ENCODE results near the gene HNRNPD.
"Not testable (repeated sequence)": the region's sequence is repeated elsewhere in the genome, so short reads cannot be mapped to it uniquely, and the experiment has no call there.

Gene HNRNPD, protein sequence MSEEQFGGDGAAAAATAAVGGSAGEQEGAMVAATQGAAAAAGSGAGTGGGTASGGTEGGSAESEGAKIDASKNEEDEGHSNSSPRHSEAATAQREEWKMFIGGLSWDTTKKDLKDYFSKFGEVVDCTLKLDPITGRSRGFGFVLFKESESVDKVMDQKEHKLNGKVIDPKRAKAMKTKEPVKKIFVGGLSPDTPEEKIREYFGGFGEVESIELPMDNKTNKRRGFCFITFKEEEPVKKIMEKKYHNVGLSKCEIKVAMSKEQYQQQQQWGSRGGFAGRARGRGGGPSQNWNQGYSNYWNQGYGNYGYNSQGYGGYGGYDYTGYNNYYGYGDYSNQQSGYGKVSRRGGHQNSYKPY

DNA sequence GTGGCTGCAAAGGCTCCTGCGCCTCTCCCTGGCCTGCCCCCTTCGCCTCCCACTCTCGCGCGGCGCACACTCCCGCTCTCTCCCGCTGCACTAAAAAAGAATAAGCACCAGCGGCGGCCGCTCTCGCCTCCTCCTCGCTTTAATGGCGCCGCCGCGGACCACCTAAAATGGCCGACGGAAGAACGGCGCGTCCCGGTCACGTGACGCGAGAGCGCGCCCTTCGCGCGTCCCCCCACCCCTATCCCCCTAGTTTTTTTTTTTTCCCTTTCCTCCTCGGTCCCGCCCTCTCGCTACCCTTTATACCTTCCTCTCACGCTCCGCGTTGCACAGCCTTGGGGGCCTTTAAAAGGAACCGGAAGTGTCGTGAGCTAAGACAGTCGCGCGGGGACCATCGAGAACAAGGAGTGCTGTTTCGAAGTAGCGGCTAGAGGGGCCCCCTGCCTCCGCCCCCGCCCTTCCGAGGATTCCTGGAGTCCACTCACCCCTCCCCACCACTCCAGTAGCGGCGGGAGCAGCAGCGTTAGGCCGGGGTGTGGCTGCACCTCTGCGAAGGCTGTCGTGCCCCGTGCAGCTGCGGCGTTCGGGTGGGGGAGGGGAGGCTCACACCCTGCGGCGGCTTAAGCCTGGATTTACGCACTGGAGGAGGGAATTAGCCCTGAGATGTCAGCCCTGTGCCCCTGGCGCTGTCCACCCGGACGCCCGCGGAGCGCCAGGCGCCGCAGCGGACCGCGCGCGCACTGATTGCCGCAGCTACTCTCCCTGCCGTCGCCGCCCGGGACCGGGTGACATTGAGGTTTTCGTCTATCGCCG, at the start of gene HNRNPD:
HNRNPD (minus strand) TSS at position 176 of the 810 bp plus-strand sequence. CDS start 313 bp downstream, outside the sequence.
- DNase-seq (ENCODE audit: low spot score): peak; percentile 94
- peak; percentile 97 for FAIRE-seq

- no peak for FAIRE-seq
Observed at GRCh38 chr4:82422616-82423015, 48.8 kb upstream of the HNRNPD start.

GRCh38 chr4:82421796-82422560, 48.2 kb upstream of the HNRNPD start:
- DNase-seq (ENCODE audit: low spot score): no peak
- no peak for FAIRE-seq

More at GRCh38 chr4:82422616-82423015, 48.8 kb upstream of the HNRNPD start:
- DNase-seq (ENCODE audit: low spot score): no peak

GRCh38 chr4:82419451-82419850, 45.7 kb upstream of the HNRNPD start:
- DNase-seq (ENCODE audit: low spot score): no peak
- no peak for FAIRE-seq

GRCh38 chr4:82415922-82416365, 42.2 kb upstream of the HNRNPD start:
- FAIRE-seq (no peak), DNase-seq (ENCODE audit: low spot score) (no peak)

DNA sequence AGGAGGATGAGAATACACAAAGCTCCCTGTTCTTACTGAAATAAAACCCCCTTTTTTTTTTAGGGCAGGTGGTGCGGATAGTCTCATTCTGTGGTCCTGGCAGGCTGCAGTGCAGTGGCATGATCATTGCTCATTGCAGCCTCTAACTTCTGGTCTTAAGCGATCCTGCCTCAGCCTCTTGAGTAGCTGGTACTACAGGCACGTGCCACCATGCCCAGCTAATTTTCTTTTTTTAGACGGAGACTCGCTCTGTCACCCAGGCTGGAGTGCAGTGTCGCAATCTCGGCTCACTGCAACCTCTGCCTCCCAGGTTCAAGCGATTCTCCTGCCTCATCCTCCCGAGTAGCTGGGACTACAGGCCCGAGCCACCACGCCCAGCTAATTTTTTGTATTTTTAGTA, 41.3 kb upstream of the HNRNPD start:
- FAIRE-seq; DNase-seq (ENCODE audit: low spot score): not testable (repeated sequence)

- FAIRE-seq: no peak
Observed at GRCh38 chr4:82403725-82404124, 29.9 kb upstream of the HNRNPD start.

GRCh38 chr4:82402196-82402775, 28.5 kb upstream of the HNRNPD start:
- FAIRE-seq (no peak), DNase-seq (ENCODE audit: low spot score) (no peak)

More at GRCh38 chr4:82403725-82404124, 29.9 kb upstream of the HNRNPD start:
- no peak for DNase-seq (ENCODE audit: low spot score)

DNA sequence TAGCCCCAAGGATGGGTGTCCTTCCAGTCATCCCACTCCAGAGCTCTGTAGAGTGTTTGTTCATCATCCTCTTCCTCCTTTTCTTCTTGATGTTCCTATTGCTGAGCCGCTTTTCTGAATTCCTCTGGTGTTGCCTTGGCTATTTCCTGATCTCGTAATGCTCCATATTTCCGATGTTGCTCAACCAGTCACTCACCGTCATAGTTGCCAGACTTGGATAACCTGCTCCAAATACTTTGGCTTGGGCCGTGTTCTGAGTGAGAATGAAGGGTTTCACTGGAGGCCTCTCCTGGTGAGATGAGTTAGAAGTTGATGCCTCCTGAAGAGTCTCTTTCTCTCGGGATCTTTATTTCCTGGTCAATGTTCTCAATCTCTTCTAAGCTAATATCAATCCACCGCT, 27.8 kb upstream of the HNRNPD start:
- no peak for DNase-seq (ENCODE audit: low spot score)
- FAIRE-seq: no peak

DNA sequence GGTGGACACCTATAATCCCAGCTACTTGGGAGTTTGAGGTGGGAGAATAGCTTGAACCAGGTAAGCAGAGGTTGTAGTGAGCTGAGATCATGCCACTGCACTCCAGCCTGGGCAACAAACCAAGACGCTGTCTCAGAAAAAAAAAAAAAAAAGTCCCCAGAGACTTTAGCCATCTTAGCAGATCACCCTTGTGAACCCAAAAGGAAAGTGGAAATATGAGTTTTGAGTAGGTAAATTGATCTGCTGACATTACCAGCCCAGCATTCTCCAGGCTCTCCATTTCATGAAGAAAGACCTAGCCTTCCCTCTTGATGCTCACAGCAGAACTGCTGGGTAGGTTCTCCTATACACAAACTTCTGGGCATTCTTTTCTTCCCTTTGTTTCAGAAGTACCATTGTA, 24.5 kb upstream of the HNRNPD start:
- no peak for FAIRE-seq
- DNase-seq (ENCODE audit: low spot score): no peak

DNA sequence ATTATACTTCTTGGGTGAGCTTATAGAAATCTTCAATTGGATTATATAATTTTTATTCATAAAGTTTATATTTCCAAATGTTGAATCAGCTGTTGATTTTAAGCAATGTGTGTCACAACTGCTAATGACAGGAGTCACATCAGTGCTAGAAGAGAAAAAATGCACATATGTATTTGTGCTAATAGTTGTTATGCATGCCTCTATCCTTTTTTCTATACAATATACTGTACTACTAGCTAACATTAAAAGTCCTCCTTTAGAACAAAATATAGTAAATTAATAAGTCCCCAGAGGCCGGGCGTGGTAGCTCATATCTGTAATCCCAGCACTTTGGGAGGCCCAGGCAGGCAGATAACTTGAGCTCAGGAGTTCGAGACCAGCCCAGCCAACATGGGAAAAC, 23.7 kb upstream of the HNRNPD start:
- FAIRE-seq (no peak), DNase-seq (ENCODE audit: low spot score) (no peak)

GRCh38 chr4:82394896-82395295, 21.1 kb upstream of the HNRNPD start:
- FAIRE-seq: no peak
- peak; percentile 50 for DNase-seq (ENCODE audit: low spot score)

- FAIRE-seq; DNase-seq (ENCODE audit: low spot score): not testable (repeated sequence)
Observed at GRCh38 chr4:82390061-82390460, 16.3 kb upstream of the HNRNPD start.

DNA sequence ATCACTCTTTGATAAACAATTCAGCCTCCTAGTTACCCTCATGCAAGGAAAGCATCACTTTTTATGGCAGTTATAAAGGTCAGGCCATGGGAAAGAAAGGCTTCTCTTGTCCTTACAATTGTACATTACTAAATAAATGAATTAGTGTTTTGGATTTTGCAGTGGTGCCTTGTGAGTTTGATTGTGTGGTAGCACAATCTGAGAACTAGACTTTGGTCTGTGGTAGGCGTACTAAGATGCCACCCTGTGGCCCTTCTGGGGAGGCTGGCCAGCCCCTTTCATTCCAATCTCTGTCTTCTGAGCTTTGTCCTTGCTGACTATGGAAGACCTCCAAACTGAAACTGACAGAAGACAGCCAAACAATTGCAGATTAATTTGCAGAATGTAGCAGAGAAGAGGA, 14.6 kb upstream of the HNRNPD start:
- FAIRE-seq (no peak), DNase-seq (ENCODE audit: low spot score) (no peak)

- not testable (repeated sequence) for FAIRE-seq; DNase-seq (ENCODE audit: low spot score)
Observed at GRCh38 chr4:82386312-82386711, 12.5 kb upstream of the HNRNPD start.

DNA sequence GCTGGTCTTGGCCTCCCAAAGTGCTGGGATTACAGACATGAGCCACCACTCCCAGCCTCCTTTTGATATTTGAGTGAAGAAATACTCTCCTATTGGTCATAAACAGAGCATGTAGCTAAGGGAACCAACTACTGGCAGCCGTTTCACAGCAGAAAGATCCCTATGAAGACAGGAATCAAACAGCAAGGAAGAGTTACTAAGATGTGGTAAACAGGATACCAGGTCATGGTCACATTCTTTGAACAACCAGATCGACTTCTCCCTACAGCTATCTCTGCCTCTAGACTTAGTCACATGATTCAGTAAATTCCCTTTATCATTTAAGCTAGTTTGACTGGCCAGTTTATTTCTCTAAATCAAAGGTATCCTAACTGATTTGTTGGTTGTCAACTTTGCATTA, 9.0 kb upstream of the HNRNPD start:
- no peak for FAIRE-seq

DNA sequence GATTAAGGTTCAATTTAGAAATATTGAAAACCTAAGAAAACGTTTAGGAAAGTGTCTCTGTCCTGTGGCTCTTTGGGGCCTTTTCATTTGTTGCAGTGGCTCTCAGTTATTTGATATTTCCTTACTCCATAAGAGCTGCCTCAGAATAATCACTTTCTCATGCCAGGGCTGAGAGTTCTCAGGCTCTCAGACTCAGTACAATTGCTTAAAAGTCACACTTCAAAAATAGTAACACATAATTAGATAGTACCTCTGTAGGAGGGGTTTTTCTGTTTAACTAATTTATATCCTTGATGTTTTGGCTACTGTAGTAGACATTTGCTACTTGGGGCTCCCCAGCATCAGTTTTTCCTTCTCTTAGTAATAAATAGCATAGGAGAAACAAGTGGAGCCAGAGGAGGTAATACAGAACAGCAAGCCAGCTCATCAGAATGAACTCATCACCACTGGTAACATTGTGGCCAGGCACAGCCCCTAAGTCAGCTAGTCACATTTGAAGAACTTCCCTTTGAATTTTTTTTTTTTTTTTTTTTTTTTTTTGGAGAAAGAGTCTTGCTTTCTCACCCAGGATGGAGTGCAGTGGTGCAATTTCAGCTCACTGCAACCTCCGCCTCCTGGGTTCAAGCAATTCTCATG, 8.0 kb upstream of the HNRNPD start:
- FAIRE-seq (no peak), DNase-seq (ENCODE audit: low spot score) (no peak)

More for the DNA sequence above, 9.0 kb upstream of the HNRNPD start:
- DNase-seq (ENCODE audit: low spot score): no peak

- no peak for FAIRE-seq
- no peak for DNase-seq (ENCODE audit: low spot score)
Observed at GRCh38 chr4:82381235-82381634, 7.4 kb upstream of the HNRNPD start.

DNA sequence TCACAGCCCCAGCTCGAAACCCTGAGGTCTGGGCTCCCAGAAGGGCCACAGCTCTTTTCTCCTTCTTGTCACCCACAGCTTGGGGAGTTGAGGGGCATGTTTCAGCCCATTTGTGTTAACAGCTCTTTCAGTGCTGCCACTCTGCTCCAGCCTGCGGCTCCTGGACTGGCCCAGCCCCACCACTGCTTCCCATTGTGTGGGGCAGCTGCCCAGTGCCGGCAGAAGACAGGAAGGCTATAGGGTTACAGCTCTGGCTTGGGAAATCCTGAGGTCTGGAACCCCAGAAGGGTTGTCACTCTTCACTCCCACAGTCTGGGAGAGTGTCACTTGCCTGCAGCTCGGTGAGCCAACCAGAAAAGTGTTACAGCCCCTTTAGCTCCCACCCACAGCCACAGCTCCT, 7.0 kb upstream of the HNRNPD start:
- FAIRE-seq (no peak), DNase-seq (ENCODE audit: low spot score) (no peak)

DNA sequence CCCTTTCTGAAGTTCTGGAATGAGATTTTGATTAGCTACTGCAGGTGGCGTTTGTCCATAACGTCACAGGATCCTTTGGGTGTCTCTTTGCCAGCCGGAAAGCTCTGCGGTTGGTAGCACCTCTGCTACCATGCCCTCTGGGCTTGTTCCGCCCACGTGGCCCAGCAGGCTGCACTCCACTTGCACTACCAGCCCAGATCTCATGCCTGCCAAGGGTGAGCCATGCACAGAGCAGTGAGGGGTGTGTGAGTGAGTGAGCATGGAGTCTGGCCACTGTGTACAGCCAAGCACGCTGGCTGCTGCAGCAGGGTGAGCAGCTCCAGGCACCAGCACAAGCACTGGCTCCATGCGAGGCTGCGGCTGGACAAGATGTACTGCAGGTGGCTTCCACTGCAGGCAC, 6.6 kb upstream of the HNRNPD start:
- DNase-seq (ENCODE audit: low spot score) (no peak), FAIRE-seq (no peak)

DNA sequence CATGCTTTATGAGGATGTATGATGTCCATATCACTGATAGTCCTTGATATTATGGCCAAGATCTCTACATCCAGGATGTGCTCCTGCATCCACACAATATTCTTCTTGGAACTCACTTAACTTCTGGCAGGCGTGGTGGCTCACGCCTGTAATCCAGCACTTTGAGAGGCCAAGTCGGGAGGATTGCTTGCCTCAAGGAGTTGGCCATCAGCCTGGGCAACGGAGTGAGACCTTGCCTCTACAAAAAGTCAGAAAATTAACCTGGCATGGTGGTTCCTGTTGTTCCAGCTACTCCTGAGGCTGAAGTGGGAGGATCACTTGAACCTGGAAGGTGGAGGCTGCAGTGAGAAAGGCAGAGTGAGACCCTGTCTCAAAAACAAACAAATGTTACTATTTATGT, 2.3 kb upstream of the HNRNPD start:
- FAIRE-seq (no peak), DNase-seq (ENCODE audit: low spot score) (no peak)

Data from urothelium cell line (cell line).